Endodermal cell (in vitro differentiated cells): ENCODE data around the gene ADGRD1. TPM values are rescaled to one million over a fixed set of nuclear protein-coding genes. Genes with fewer than 3 reads are reported as not detected.
A peak's percentile ranks its signal among the peaks of the same experiment; 100 is the strongest.

Experiments
- DNase-seq: peaks from one replicate; pipeline ENCODE4 v3.0.0-alpha.2; 2017
- H3K27ac ChIP-seq: 2 replicates; pipeline ENCODE4 v1.5.1; 2013; ENCODE audit warnings: mild to moderate bottlenecking, low read depth, low read length, moderate library complexity
- H3K27me3 ChIP-seq: 2 replicates; pipeline ENCODE4 v1.6.1; 2013; ENCODE audit warnings: mild to moderate bottlenecking, low read length, moderate library complexity; ENCODE audit not compliant: insufficient read depth, control insufficient read depth, poor library complexity, severe bottlenecking
- H3K36me3 ChIP-seq: 2 replicates; pipeline ENCODE4 v1.7.0; 2013; ENCODE audit warnings: mild to moderate bottlenecking, low read length, moderate library complexity; ENCODE audit not compliant: control insufficient read depth, insufficient read depth
- H3K4me1 ChIP-seq: one replicate; pipeline ENCODE4 v1.7.0; 2013; ENCODE audit warnings: low read length; ENCODE audit not compliant: control insufficient read depth, insufficient read depth
- H3K4me3 ChIP-seq: 2 replicates; pipeline ENCODE4 v1.5.1; 2013; ENCODE audit warnings: mild to moderate bottlenecking, low read length, moderate library complexity
- H3K9ac ChIP-seq: 2 replicates; pipeline ENCODE4 v1.6.1; 2013; ENCODE audit warnings: mild to moderate bottlenecking, low read length, moderate library complexity; ENCODE audit not compliant: poor library complexity, severe bottlenecking; ENCODE audit errors: extremely low read depth
- H3K9me3 ChIP-seq: 2 replicates; pipeline ENCODE4 v1.6.1; 2013; ENCODE audit warnings: mild to moderate bottlenecking, low read length, moderate library complexity; ENCODE audit not compliant: control insufficient read depth
- H3K27ac Mint-ChIP-seq: 2 replicates; pipeline ENCODE4 v1.8.0; 2020; ENCODE audit warnings: mixed read lengths
- H3K27me3 Mint-ChIP-seq: 2 replicates; pipeline ENCODE4 v1.8.0; 2021; ENCODE audit warnings: mild to moderate bottlenecking, mixed read lengths; ENCODE audit not compliant: insufficient read depth
- H3K36me3 Mint-ChIP-seq: 2 replicates; pipeline ENCODE4 v1.8.0; 2020; ENCODE audit warnings: low read depth, mixed read lengths
- H3K4me1 Mint-ChIP-seq: 2 replicates; pipeline ENCODE4 v1.8.0; 2020; ENCODE audit warnings: mixed read lengths
- H3K4me3 Mint-ChIP-seq: 2 replicates; pipeline ENCODE4 v1.8.0; 2020; ENCODE audit warnings: mild to moderate bottlenecking, moderate library complexity, mixed read lengths
- H3K9me3 Mint-ChIP-seq: 2 replicates; pipeline ENCODE4 v1.8.0; 2020; ENCODE audit warnings: mild to moderate bottlenecking, mixed read lengths
- WGBS, 2 experiments: methylation state at CpG; one replicate each; pipeline versions ENCODE4 v1.1.5 to v1.1.7; 2013; ENCODE audit warnings: missing lambda C conversion rate in 2 of 2, mixed read lengths in 1 of 2; ENCODE audit not compliant: insufficient coverage in 1 of 2, insufficient read length in 1 of 2; 5-methylcytosine and 5-hydroxymethylcytosine counted together
- total RNA-seq, 2 donors: library from RNA; stranded (reverse); fragmentation: NEBNext Ultra II Directional in 1 of 2; extraction: Animal tissue kit (Norgen Biotek cat#: 25700) in 1 of 2; gene quantifications; 2 replicates in 1 of 2; 3 replicates in 1 of 2; pipeline ENCODE4 v1.2.1, GENCODE V29; 2021
- TF ChIP-seq, protein P1 (sequence below): fragments of 200-600 bp; sonication (generic); conservative IDR thresholded peaks from 2 replicates; pipeline ENCODE4 v1.5.0; 2021; ENCODE audit warnings: antibody characterized with exemption, mild to moderate bottlenecking

Gene ADGRD1
- total RNA-seq, 2 donors from 2014 or later: 1.3 to 2.9 TPM

- Histone ChIP-seq H3K4me3 (no peak overlapping the region), H3K9me3 (no peaks in the 10 kb centered on the region), H3K27ac (no peak overlapping the region), H3K27me3 (no peaks in the 10 kb centered on the region), H3K9ac (no peak overlapping the region), H3K36me3 (no peaks in the 10 kb centered on the region), H3K4me1 (no peaks in the 10 kb centered on the region)
- no peaks in the 10 kb centered on the region for H3K36me3 Mint-ChIP-seq
- peaks cover 26% of the 10 kb centered on the region for H3K27me3 Mint-ChIP-seq
- 67 to 96% methylated on average over 1 to 7 of the region's 7 CpGs for WGBS, 2 experiments
- TF ChIP-seq, protein P1, sequence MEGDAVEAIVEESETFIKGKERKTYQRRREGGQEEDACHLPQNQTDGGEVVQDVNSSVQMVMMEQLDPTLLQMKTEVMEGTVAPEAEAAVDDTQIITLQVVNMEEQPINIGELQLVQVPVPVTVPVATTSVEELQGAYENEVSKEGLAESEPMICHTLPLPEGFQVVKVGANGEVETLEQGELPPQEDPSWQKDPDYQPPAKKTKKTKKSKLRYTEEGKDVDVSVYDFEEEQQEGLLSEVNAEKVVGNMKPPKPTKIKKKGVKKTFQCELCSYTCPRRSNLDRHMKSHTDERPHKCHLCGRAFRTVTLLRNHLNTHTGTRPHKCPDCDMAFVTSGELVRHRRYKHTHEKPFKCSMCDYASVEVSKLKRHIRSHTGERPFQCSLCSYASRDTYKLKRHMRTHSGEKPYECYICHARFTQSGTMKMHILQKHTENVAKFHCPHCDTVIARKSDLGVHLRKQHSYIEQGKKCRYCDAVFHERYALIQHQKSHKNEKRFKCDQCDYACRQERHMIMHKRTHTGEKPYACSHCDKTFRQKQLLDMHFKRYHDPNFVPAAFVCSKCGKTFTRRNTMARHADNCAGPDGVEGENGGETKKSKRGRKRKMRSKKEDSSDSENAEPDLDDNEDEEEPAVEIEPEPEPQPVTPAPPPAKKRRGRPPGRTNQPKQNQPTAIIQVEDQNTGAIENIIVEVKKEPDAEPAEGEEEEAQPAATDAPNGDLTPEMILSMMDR: no peak
- peak; percentile 33 for DNase-seq
- no peak overlapping the region for H3K4me3 Mint-ChIP-seq
- H3K9me3 Mint-ChIP-seq: peaks cover 5% of the 10 kb centered on the region
- H3K27ac Mint-ChIP-seq: no peak overlapping the region
- H3K4me1 Mint-ChIP-seq: no peaks in the 10 kb centered on the region
Observed at GRCh38 chr12:131122631-131123030, 168.9 kb downstream of the ADGRD1 start.

- Mint-ChIP-seq H3K36me3 (no peaks in the 10 kb centered on the region), H3K4me1 (no peaks in the 10 kb centered on the region), H3K27me3 (peaks cover 17% of the 10 kb centered on the region), H3K9me3 (peaks cover 5% of the 10 kb centered on the region), H3K4me3 (no peak overlapping the region), H3K27ac (no peak overlapping the region)
- Histone ChIP-seq H3K27ac (no peak overlapping the region), H3K9me3 (no peaks in the 10 kb centered on the region), H3K4me1 (no peaks in the 10 kb centered on the region), H3K9ac (no peak overlapping the region), H3K36me3 (no peaks in the 10 kb centered on the region), H3K27me3 (no peaks in the 10 kb centered on the region), H3K4me3 (no peak overlapping the region)
- WGBS, 2 experiments: 89 to 93% methylated on average over 7 to 10 of the region's 10 CpGs
- TF ChIP-seq, protein P1: no peak
- DNase-seq: no peak
Observed at GRCh38 chr12:131123817-131124216, 170.1 kb downstream of the ADGRD1 start.

- Histone ChIP-seq H3K27ac (no peak overlapping the region), H3K4me3 (no peak overlapping the region), H3K9ac (no peak overlapping the region), H3K36me3 (no peaks in the 10 kb centered on the region), H3K27me3 (no peaks in the 10 kb centered on the region), H3K4me1 (no peaks in the 10 kb centered on the region), H3K9me3 (no peaks in the 10 kb centered on the region)
- Mint-ChIP-seq H3K27ac (no peak overlapping the region), H3K4me1 (no peaks in the 10 kb centered on the region), H3K36me3 (no peaks in the 10 kb centered on the region), H3K4me3 (no peak overlapping the region), H3K27me3 (peaks cover 10% of the 10 kb centered on the region), H3K9me3 (peaks cover 8% of the 10 kb centered on the region)
- no peak for DNase-seq
- TF ChIP-seq, protein P1: no peak
- WGBS, 2 experiments: 89 to 91% methylated on average over 16 to 19 of the region's 19 CpGs
Observed at GRCh38 chr12:131124487-131125280, 171.0 kb downstream of the ADGRD1 start.
